HL-60 (cell line): ENCODE data around the gene PCDH8.

Experiments used
- DNase-seq, 2 experiments: peaks; one replicate each; pipeline ENCODE4 v3.0.0-alpha.2; 2010 to 2020; ENCODE audit warnings: low read depth in 1 of 2, low spot score in 1 of 2
- H3K27ac ChIP-seq: fragments of 250-450 bp; sonication (Bioruptor Pico); replicated peaks from 2 replicates; pipeline ENCODE4 v1.5.1; 2020; ENCODE audit warnings: mild to moderate bottlenecking, moderate library complexity
- H3K27me3 ChIP-seq: fragments of 250-450 bp; sonication (Bioruptor Pico); 2 replicates; pipeline ENCODE4 v1.5.1; 2021; ENCODE audit warnings: mild to moderate bottlenecking, moderate library complexity; ENCODE audit not compliant: insufficient read depth, poor library complexity, severe bottlenecking
- H3K4me3 ChIP-seq: replicated peaks from 2 replicates; pipeline ENCODE4 v1.5.1; 2011; ENCODE audit warnings: mild to moderate bottlenecking, control low read depth, low read length; ENCODE audit not compliant: insufficient read depth
- GABPA ChIP-seq: IDR thresholded peaks from 2 replicates; pipeline ENCODE4 v1.6.1; 2012; ENCODE audit warnings: low read depth
- POLR2AphosphoS5 ChIP-seq: IDR thresholded peaks from 2 replicates; pipeline ENCODE4 v1.6.1; 2012; ENCODE audit warnings: low read depth
- SPI1 ChIP-seq: IDR thresholded peaks from 2 replicates; pipeline ENCODE4 v1.6.1; 2012; ENCODE audit warnings: low read depth, mild to moderate bottlenecking, borderline replicate concordance
- TF ChIP-seq, protein P1 (sequence below): IDR thresholded peaks from one replicate; pipeline ENCODE4 v1.5.1; 2011; ENCODE audit warnings: low read length, control low read depth, inconsistent platforms; ENCODE audit not compliant: insufficient read depth
- TF ChIP-seq, protein P2 (sequence below): IDR thresholded peaks from 2 replicates; pipeline ENCODE4 v1.6.1; 2012; ENCODE audit warnings: low read depth; ENCODE audit not compliant: insufficient replicate concordance

The PCDH8 gene

GRCh38 chr13:52809310-52809769, 39.1 kb downstream of the PCDH8 start:
- H3K27me3 ChIP-seq: no peaks in the 10 kb centered on the region
- no peak overlapping the region for H3K4me3 ChIP-seq
- TF ChIP-seq, protein P1, sequence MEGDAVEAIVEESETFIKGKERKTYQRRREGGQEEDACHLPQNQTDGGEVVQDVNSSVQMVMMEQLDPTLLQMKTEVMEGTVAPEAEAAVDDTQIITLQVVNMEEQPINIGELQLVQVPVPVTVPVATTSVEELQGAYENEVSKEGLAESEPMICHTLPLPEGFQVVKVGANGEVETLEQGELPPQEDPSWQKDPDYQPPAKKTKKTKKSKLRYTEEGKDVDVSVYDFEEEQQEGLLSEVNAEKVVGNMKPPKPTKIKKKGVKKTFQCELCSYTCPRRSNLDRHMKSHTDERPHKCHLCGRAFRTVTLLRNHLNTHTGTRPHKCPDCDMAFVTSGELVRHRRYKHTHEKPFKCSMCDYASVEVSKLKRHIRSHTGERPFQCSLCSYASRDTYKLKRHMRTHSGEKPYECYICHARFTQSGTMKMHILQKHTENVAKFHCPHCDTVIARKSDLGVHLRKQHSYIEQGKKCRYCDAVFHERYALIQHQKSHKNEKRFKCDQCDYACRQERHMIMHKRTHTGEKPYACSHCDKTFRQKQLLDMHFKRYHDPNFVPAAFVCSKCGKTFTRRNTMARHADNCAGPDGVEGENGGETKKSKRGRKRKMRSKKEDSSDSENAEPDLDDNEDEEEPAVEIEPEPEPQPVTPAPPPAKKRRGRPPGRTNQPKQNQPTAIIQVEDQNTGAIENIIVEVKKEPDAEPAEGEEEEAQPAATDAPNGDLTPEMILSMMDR: peak; percentile 67
- peak; percentile 62; the same call in 1 of the 2 replicates for TF ChIP-seq SPI1
- TF ChIP-seq, protein P2, sequence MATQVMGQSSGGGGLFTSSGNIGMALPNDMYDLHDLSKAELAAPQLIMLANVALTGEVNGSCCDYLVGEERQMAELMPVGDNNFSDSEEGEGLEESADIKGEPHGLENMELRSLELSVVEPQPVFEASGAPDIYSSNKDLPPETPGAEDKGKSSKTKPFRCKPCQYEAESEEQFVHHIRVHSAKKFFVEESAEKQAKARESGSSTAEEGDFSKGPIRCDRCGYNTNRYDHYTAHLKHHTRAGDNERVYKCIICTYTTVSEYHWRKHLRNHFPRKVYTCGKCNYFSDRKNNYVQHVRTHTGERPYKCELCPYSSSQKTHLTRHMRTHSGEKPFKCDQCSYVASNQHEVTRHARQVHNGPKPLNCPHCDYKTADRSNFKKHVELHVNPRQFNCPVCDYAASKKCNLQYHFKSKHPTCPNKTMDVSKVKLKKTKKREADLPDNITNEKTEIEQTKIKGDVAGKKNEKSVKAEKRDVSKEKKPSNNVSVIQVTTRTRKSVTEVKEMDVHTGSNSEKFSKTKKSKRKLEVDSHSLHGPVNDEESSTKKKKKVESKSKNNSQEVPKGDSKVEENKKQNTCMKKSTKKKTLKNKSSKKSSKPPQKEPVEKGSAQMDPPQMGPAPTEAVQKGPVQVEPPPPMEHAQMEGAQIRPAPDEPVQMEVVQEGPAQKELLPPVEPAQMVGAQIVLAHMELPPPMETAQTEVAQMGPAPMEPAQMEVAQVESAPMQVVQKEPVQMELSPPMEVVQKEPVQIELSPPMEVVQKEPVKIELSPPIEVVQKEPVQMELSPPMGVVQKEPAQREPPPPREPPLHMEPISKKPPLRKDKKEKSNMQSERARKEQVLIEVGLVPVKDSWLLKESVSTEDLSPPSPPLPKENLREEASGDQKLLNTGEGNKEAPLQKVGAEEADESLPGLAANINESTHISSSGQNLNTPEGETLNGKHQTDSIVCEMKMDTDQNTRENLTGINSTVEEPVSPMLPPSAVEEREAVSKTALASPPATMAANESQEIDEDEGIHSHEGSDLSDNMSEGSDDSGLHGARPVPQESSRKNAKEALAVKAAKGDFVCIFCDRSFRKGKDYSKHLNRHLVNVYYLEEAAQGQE: no peak
- 0 out of 2 replicates have a peak, but pooled peaks have one; percentile 25 for TF ChIP-seq GABPA
- 0 out of 2 replicates have a peak, but pooled peaks have one; percentile 36 for TF ChIP-seq POLR2AphosphoS5
- H3K27ac ChIP-seq: no peak overlapping the region
- peak; percentile 77 to 93 for DNase-seq

GRCh38 chr13:52808842-52809219, 39.6 kb downstream of the PCDH8 start:
- DNase-seq: no peak
- no peak overlapping the region for H3K27ac ChIP-seq

DNA sequence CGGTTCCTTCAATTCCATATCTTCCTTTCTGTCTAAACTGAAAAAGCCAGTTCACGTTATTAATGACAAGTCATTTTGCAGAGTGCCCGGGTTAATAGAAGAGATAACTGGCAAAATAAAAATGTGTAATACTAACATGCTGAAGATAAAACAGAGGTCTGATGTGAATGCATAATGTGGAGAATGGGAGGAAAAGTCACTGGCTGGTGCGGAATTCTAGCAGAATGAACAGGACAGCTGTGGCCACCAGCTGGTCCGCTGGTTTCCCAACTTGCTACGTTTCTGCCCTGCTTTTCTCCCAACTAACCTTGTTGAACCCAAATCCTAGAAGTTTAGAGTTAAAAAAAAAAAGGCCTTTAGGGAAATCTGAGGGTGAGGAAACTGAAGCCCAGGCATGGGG, 42.4 kb downstream of the PCDH8 start:
- Histone ChIP-seq H3K27ac (no peak overlapping the region), H3K27me3 (no peaks in the 10 kb centered on the region), H3K4me3 (no peak overlapping the region)
- no peak for DNase-seq
- TF ChIP-seq GABPA: no peak
- TF ChIP-seq, protein P1: no peak

More at GRCh38 chr13:52808842-52809219, 39.6 kb downstream of the PCDH8 start:
- TF ChIP-seq, protein P2: no peak
- no peak for TF ChIP-seq GABPA
- TF ChIP-seq, protein P1: no peak
- no peak for TF ChIP-seq POLR2AphosphoS5
- TF ChIP-seq SPI1: no peak
- H3K4me3 ChIP-seq: no peak overlapping the region
- no peaks in the 10 kb centered on the region for H3K27me3 ChIP-seq

GRCh38 chr13:52804202-52804641, 44.2 kb downstream of the PCDH8 start:
- Histone ChIP-seq H3K27me3 (no peaks in the 10 kb centered on the region), H3K4me3 (no peak overlapping the region), H3K27ac (no peak overlapping the region)
- TF ChIP-seq SPI1 (no peak), POLR2AphosphoS5 (no peak), GABPA (no peak)
- TF ChIP-seq, protein P1: no peak
- TF ChIP-seq, protein P2: no peak
- DNase-seq: no peak
